BLaER1 treated with 17β-estradiol and CSF1 and Interleukin-3, amounts not matched to agents 10 nM and 100 nM (cell line): ENCODE results near the gene UBXN11.
A peak's percentile ranks its signal among the peaks of the same experiment; 100 is the strongest.

Source experiments
- H3K27ac ChIP-seq, 11 experiments: shearing (Covaris generic); formaldehyde crosslinking; 2 replicates each; pipeline ENCODE4 v1.8.1; 2022
- H3K27me3 ChIP-seq, 11 experiments: shearing (Covaris generic); formaldehyde crosslinking; 2 replicates each; pipeline ENCODE4 v1.8.1; 2022
- H3K36me3 ChIP-seq, 11 experiments: shearing (Covaris generic); formaldehyde crosslinking; 2 replicates each; pipeline ENCODE4 v1.8.1; 2022
- H3K4me1 ChIP-seq, 10 experiments: shearing (Covaris generic); formaldehyde crosslinking; 2 replicates each; pipeline ENCODE4 v1.8.1; 2022
- H3K4me2 ChIP-seq, 11 experiments: shearing (Covaris generic); formaldehyde crosslinking; 2 replicates each; pipeline ENCODE4 v1.8.1; 2022
- H3K4me3 ChIP-seq, 10 experiments: shearing (Covaris generic); formaldehyde crosslinking; 2 replicates each; pipeline ENCODE4 v1.8.1; 2022
- H3K9ac ChIP-seq, 11 experiments: shearing (Covaris generic); formaldehyde crosslinking; 2 replicates each; pipeline ENCODE4 v1.8.1; 2022
- H3K9me3 ChIP-seq, 11 experiments: shearing (Covaris generic); formaldehyde crosslinking; replicated peaks in 1 of 11; 2 replicates each; pipeline ENCODE4 v1.8.1; 2022
- H4K20me1 ChIP-seq, 11 experiments: shearing (Covaris generic); formaldehyde crosslinking; 2 replicates each; pipeline ENCODE4 v1.8.1; 2022
- Cebpa-rat ChIP-seq, 11 experiments: shearing (Covaris generic); IDR thresholded peaks; 2 replicates each; pipeline ENCODE4 v1.8.1; 2022

UBXN11 gene

GRCh38 chr1:26259578-26259977 is 46.9 kb downstream of the UBXN11 start:
- peak in 1 of 11 experiments; percentile 53; a peak in 1 of 22 replicates for TF ChIP-seq Cebpa-rat (IDR thresholded peaks at IDR 0.05)
- H3K9ac ChIP-seq = peak overlapping the region in 5 of 11 experiments; percentile 6 to 38 (median 36); a peak in 4 of 22 replicates
- no peaks in the 10 kb centered on the region for H3K9me3 ChIP-seq
- peaks cover 0 to 14% (median 0%) of the 10 kb centered on the region in 11 experiments; a peak in 8 of 22 replicates for H4K20me1 ChIP-seq
- H3K4me2 ChIP-seq = peak overlapping the region in 7 of 11 experiments; percentile 15 to 82 (median 71); a peak in 13 of 22 replicates
- H3K36me3 ChIP-seq = peaks cover 55 to 100% (median 99%) of the 10 kb centered on the region in 11 experiments
- peaks cover 0 to 32% (median 16%) of the 10 kb centered on the region in 10 experiments; a peak in 12 of 20 replicates for H3K4me1 ChIP-seq
- peak overlapping the region in 5 of 11 experiments; percentile 13 to 60 (median 34); a peak in 9 of 22 replicates for H3K27ac ChIP-seq
- no peaks in the 10 kb centered on the region for H3K27me3 ChIP-seq
- H3K4me3 ChIP-seq = no peak overlapping the region

GRCh38 chr1:26259005-26259404 is 47.4 kb downstream of the UBXN11 start:
- Histone ChIP-seq H3K9ac (no peak overlapping the region), H4K20me1 (peaks cover 0 to 18% (median 3%) of the 10 kb centered on the region in 11 experiments; a peak in 9 of 22 replicates), H3K27ac (peak overlapping the region in 5 of 11 experiments; percentile 13 to 52 (median 24); a peak in 6 of 22 replicates), H3K27me3 (no peaks in the 10 kb centered on the region), H3K4me3 (no peak overlapping the region), H3K4me2 (peak overlapping the region in 7 of 11 experiments; percentile 15 to 82 (median 71); a peak in 12 of 22 replicates), H3K4me1 (peaks cover 0 to 32% (median 16%) of the 10 kb centered on the region in 10 experiments; a peak in 12 of 20 replicates), H3K9me3 (no peaks in the 10 kb centered on the region), H3K36me3 (peaks cover 54 to 100% (median 99%) of the 10 kb centered on the region in 11 experiments)
- TF ChIP-seq Cebpa-rat (IDR thresholded peaks at IDR 0.05) = no peak

GRCh38 chr1:26257222-26257621 is 49.2 kb downstream of the UBXN11 start:
- peaks cover 40 to 100% (median 99%) of the 10 kb centered on the region in 11 experiments for H3K36me3 ChIP-seq
- H3K27me3 ChIP-seq = no peaks in the 10 kb centered on the region
- peaks cover 0 to 32% (median 16%) of the 10 kb centered on the region in 10 experiments; a peak in 12 of 20 replicates for H3K4me1 ChIP-seq
- no peaks in the 10 kb centered on the region for H3K9me3 ChIP-seq
- no peak overlapping the region for H3K9ac ChIP-seq
- peaks cover 0 to 27% (median 9%) of the 10 kb centered on the region in 11 experiments; a peak in 8 of 22 replicates for H4K20me1 ChIP-seq
- H3K27ac ChIP-seq = no peak overlapping the region
- no peak for TF ChIP-seq Cebpa-rat (IDR thresholded peaks at IDR 0.05)
- H3K4me3 ChIP-seq = no peak overlapping the region
- H3K4me2 ChIP-seq = no peak overlapping the region

DNA sequence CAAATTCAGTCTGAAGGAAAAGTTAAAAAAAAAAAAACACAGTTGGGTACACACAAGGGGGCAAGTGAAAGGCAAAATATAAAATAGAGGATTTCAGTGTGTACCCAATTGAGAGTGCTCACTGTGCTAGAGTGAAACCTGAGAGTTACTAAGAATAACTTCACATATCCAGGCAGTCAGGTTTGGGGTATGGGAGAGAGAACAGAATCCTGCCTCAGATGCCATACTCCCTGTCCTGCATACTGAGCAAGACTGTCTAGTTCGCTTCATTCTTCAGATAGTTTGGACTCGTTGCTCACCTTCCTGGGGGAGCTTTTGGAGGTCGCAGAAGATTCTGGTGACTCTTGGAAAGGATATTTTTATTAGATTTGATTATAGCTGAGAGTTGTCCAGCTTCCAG is 52.0 kb downstream of the UBXN11 start:
- Histone ChIP-seq H3K9me3 (no peaks in the 10 kb centered on the region; a peak in 1 of 22 replicates), H3K36me3 (peaks cover 57 to 100% (median 98%) of the 10 kb centered on the region in 11 experiments), H3K4me1 (peaks cover 0 to 17% (median 8%) of the 10 kb centered on the region in 10 experiments; a peak in 12 of 20 replicates), H3K4me2 (no peak overlapping the region), H3K9ac (no peak overlapping the region), H3K4me3 (no peak overlapping the region), H3K27me3 (no peaks in the 10 kb centered on the region), H4K20me1 (peaks cover 0 to 27% (median 9%) of the 10 kb centered on the region in 11 experiments; a peak in 8 of 22 replicates), H3K27ac (no peak overlapping the region)
- no peak for TF ChIP-seq Cebpa-rat (IDR thresholded peaks at IDR 0.05)

DNA sequence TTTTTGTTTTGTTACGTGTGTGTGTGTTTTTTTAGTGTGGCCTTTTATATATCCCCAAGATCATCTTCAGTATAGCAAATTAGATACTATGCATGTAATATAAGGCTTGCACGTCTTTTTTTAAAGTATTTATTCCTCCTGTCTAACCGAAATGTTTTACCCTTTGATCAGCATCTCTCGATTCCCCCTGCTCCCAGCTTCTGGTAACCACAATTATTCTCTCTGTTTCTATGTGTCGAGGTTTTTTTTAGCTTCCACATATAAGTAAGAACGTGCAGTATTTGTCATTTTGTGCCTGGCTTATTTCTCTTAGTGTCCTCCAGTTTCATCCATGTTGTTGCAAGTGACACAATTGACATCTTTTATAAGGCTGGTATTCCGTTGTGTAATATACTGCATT is 53.7 kb downstream of the UBXN11 start:
- Histone ChIP-seq H3K4me2 (no peak overlapping the region), H3K4me3 (no peak overlapping the region), H3K27ac (no peak overlapping the region), H3K27me3 (no peaks in the 10 kb centered on the region), H3K9ac (no peak overlapping the region), H4K20me1 (peaks cover 0 to 27% (median 9%) of the 10 kb centered on the region in 11 experiments; a peak in 8 of 22 replicates), H3K9me3 (no peaks in the 10 kb centered on the region; a peak in 1 of 22 replicates), H3K4me1 (no peaks in the 10 kb centered on the region), H3K36me3 (peaks cover 54 to 100% (median 97%) of the 10 kb centered on the region in 11 experiments)
- TF ChIP-seq Cebpa-rat (IDR thresholded peaks at IDR 0.05) = no peak

DNA sequence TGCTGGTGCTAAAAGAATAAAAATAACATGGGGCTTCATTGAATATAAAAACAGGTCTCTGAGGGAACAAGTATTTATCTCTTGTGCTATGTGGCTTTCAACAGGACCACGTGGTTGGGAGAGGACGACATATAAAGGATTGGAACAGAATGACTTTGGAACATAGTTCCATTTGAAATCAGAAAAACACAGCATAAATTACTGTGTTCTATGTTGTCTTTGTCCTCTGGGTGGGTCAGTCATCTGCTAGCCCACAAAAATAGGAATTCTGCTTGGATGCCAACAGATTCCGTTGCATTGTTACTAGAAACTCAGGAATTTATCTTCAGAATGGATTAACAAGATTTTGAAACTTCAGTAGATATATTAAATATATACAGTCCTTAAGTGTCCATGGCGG is 66.5 kb downstream of the UBXN11 start:
- Histone ChIP-seq H4K20me1 (peaks cover 0 to 59% (median 24%) of the 10 kb centered on the region in 11 experiments; a peak in 11 of 22 replicates), H3K9me3 (no peaks in the 10 kb centered on the region), H3K27ac (no peak overlapping the region), H3K4me3 (no peak overlapping the region), H3K9ac (no peak overlapping the region), H3K4me2 (no peak overlapping the region), H3K27me3 (no peaks in the 10 kb centered on the region), H3K4me1 (peaks cover 19 to 33% (median 30%) of the 10 kb centered on the region in 10 experiments), H3K36me3 (peaks cover 21 to 85% (median 61%) of the 10 kb centered on the region in 11 experiments)
- no peak for TF ChIP-seq Cebpa-rat (IDR thresholded peaks at IDR 0.05)

DNA sequence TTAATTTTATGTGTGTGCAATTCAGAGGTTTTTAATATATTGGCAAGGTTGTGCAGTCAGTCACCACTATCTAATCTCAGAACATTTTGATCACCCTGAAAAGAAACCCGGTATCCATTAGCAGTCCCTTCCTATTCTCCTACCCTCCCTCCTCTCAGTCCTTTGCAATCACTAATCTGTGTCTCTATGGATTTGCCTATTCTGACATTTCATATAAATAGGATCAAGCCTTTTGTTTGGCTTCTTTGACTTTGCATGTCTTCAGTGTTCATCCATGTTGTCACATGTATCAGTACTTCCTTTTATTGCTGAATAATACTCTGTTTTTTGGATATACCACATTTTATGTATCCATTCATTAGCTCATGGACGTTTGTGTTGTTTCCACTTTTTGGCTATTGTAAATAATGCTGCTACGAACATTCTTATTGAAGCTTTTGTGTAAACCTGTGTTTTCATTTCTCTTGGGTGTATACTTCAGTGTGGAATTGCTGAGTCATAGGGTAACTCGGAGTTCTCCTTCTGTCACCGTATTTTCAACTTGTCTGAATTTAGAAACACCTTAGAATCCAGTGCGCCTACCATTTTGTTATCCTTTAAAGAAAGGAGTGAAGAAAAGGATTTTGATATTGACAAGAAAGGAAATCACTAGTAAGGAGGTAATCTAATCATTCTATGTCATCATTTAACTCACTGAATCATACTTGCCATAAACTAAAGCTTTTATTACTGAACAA is 69.0 kb downstream of the UBXN11 start:
- Histone ChIP-seq H3K9me3 (no peaks in the 10 kb centered on the region), H3K4me2 (peak overlapping the region in 10 of 11 experiments; percentile 1 to 88 (median 72); a peak in 17 of 22 replicates), H4K20me1 (peaks cover 0 to 57% (median 22%) of the 10 kb centered on the region in 11 experiments; a peak in 11 of 22 replicates), H3K4me3 (no peak overlapping the region), H3K27ac (peak overlapping the region in 4 of 11 experiments; percentile 3 to 46 (median 20); a peak in 2 of 22 replicates), H3K36me3 (peaks cover 4 to 60% (median 36%) of the 10 kb centered on the region in 11 experiments; a peak in 20 of 22 replicates), H3K4me1 (peaks cover 28 to 40% (median 37%) of the 10 kb centered on the region in 10 experiments), H3K9ac (no peak overlapping the region), H3K27me3 (no peaks in the 10 kb centered on the region)
- no peak for TF ChIP-seq Cebpa-rat (IDR thresholded peaks at IDR 0.05)

DNA sequence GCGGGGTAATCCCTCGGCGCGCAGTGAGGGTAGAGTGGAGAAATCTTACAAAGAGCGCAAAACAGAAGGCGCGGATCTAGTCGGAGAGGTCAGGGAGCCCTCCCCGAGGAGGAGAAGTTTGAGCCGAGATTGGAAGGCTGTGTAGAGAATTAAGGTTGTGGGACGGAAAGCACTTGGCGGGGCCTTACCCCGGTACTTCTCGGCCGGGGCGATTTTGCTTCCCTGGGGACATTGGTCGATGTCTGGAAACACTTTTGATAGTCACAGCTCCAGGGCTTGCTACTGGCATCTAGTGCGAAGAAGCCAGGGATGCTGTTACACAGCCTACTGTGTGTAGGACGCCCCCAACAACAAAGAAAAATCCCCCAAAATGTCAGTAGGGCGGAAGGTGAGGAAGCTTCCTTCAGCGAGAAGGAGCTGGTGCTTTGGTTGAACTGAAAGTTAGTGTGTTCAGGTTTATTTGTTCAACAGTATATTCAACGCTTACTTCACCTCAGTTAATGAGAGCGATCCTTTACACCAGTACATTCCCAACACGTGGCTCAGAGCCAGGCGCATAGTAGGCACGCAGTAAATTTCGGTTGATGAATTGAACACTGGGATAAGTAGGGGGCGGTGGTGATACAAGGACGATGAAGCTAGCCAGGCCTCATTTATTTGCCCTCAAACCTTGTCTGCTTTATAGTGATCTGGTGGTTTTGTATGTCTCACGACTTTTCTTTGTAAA is 71.6 kb downstream of the UBXN11 start:
- Histone ChIP-seq H3K27ac (peak overlapping the region; percentile 37 to 88 (median 85); a peak in 21 of 22 replicates), H3K4me1 (peaks cover 28 to 45% (median 37%) of the 10 kb centered on the region in 10 experiments), H3K4me2 (peak overlapping the region; percentile 71 to 90 (median 77)), H3K27me3 (no peaks in the 10 kb centered on the region), H3K9me3 (peaks cover 0 to 10% (median 0%) of the 10 kb centered on the region in 11 experiments; a peak in 2 of 22 replicates), H3K36me3 (peaks cover 2 to 34% (median 10%) of the 10 kb centered on the region in 11 experiments; a peak in 19 of 22 replicates), H3K4me3 (peak overlapping the region; percentile 63 to 92 (median 80)), H3K9ac (peak overlapping the region; percentile 83 to 92 (median 87)), H4K20me1 (peaks cover 0 to 39% (median 16%) of the 10 kb centered on the region in 11 experiments; a peak in 9 of 22 replicates)
- TF ChIP-seq Cebpa-rat (IDR thresholded peaks at IDR 0.05) = no peak
